ENCODE data around the gene SCARF1.

The SCARF1 gene

DNA sequence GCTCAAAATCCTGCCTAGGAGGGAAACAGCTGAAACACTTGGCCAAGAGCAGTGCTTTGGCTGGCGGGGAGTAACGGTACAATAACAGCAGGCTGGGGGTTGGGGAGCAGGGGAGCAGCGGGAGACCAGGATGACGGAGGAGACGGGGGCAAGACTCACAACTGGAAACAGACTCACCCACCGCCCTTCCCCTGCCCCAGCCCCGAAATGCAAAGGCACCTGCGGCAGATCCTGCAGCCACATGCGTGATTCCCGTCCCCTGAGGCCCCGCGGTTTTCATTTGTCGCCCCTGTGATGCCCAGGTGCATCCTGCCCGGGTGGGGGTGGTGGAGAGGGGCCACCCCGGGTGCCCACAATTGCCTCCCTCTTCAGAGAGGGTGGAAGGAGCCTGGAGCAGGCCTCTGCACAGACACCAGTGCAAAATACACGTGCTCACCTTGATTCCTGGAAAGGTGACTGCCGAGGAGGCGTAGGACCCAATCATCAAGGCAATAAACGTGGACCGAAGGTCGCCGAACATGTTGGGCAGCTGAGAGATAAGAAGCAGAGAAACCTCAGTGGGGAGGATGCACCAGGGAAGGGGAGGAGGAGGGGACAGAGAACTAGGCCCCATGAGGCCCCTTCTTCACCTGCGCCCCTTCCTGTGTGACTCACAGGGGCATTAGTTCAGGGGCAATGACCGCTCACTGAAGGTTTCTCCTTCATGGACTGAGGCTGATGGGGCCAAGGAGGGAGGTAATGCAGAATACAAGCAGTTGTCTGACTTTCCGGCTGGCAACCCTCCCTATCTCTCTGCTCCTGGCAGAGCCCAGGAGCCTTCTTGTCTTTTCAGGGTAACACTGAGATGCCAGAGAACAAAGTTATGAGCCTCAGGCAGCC, 52.5 kb downstream of the SCARF1 start:
- no peak for DNase-seq

DNA sequence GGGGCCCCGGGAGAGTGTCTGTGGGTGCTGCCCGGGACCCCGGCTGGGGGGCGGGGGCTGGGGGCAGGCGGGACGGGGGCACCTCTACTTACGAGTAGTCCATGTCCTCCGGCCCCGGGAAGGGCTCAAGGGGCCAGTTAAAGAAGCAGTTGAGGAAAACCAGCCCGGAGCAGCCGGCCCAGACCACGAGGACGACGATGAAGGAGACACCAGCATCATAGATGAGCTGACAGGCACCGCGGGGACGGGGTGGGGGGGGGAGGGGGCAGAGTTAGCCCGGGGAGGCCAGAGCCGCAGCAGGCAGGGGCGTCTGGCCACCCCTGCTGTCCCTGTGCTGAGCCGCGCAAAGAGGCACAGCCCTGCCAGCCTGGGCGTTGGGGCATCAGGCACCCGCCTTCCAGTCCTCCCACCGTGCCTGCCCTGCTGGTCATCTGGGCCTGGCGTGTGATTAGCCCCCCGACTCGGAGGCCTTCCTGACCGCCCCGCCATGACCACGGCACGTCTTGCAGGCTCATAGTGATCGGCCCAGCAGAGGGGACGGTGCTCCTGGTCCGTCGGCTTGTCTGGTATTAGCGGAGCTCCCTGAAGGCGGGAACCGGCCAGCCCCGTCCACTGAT, 54.0 kb downstream of the SCARF1 start:
- no peak for DNase-seq

DNA sequence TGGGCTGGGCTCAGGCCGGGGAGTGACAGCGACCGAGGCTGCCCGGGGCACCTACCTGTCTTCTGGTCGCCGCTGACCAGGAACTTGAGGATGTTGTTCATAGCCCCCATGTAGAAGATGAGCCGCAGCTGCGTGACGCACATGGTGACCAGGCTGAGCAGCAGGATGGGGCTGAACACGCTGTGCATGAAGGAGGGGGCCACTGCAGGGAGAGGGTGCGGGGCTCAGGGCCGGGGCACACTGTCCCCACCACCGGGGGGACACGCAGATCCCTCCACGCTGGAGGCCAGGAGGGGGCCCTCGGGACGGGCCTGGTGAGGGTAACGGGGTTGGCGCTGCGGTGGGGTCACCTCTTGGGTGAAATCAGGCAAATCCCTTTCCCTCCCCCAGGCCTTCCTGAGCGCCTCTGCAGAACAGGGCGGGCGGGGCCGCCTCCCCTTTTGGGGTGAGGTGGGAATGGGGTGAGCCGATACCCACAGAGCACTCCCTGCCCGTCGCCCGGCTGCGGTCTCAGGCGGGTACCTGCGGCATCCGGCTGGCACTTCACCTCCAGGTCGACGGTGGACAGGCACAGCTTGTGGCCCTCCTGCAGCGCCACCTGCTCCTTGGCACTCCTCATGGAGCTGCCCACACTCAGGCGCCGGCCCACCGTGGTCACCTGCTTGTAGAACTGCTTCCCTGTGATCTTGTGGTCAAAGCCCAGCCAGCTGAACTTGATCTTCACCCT, 54.6 kb downstream of the SCARF1 start:
- DNase-seq: no peak

DNA sequence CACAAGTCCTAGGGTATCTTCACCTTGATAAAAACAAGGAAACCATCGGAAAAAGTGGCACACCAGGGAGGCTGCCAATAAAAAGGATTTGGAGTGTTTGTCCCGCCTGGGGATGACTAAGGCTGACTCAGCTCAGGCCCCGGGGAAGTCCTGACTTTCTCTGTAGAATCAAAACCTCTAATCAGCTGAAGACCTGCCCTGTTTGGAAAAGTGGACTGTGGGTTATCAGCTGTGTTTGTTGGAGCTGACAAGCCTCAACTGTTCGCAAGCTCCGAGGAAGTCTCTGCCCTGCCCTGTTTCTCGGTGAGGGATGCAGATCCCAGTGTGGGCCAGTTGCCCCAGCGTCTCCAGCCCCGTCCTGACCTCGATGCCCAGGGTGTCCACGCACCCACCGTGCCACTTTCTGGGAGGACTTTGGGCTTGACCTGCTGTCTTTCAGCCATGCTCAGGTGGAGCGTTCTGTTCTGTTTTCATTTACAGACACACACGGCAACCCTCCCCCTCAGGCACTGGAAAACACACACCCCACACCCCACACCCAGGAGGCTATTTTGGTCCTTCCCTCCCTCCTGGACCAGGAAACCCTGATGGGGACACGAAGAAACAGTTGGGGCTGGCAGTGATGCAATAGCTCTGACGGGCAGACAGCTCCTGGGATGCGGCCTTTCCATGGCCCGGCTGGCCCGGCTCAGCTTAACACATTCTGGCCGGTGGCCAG, 55.3 kb downstream of the SCARF1 start:
- DNase-seq: no peak

DNA sequence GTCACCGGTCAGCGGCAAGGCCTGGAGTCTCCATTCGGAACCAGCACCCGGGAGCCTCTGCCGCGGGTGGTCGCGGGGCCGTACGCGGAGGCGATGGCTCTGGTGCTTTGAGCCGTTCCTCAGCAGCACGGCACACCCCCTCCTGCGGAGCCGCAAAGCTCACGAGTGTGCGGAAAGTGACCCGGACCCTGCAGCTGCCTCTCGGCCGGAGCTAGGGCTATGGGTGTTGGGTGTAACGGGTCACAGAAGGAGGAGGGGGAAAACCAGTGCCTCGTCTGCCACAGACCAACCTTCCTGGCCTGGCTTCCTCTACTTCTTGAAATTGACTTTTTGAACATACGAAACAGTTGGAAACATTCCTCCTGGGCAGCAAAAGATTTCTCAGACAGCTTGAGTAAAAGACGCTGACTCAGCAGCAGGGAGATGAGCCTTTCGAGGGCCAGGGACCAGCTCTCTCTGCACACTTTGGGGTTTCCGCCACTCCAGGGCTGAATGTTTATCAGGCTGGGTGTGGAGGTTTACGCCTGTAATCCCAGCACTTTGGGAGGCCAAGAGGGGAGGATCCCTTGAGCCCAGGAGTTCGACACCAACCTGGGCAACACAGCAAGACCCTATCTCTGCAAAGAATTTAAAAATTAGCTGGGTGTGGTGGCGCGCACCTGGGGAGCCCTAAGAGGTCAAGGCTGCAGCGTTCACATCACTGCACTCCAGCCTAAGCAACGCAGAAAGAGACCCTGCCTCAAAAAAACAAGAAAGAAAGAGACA, 56.5 kb downstream of the SCARF1 start:
- DNase-seq: no peak

DNA sequence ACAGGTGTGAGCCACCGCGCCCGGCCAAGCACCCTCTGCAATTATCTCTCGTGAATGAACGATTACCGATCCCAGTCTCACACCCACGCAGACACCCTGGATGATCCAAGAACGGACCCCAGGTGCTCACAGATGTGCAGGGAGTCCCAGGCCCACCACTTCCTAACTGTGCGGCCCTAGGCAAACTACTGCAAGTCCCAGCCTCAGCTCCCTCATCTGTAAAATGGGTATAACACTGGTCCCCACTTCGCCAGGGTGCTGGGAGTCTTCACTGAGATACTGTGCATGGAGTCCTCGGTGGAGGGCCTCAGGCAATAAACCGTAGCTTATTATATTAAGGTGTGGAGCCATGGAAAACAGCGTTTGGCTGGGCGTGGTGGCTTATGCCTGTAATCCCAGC, 61.4 kb downstream of the SCARF1 start:
- no peak for DNase-seq

Measured in NCI-H748 treated with DMSO at 0.1 percent for 48 hours (cell line).